CD14-positive monocyte (primary cell): ENCODE measurements around the gene CUL4A. TPM values are rescaled to one million over a fixed set of nuclear protein-coding genes. Genes with fewer than 3 reads are reported as not detected.

Source experiments
- DNase-seq, 3 donors: peaks; one replicate each; pipeline ENCODE4 v3.0.0-alpha.2; 2011 to 2022
- H2AFZ ChIP-seq: 2 replicates; pipeline ENCODE4 v1.6.0; 2012; ENCODE audit warnings: mild to moderate bottlenecking, low read depth, low read length, inconsistent platforms; ENCODE audit not compliant: insufficient read depth, poor library complexity, severe bottlenecking
- H3K27ac ChIP-seq, 2 donors: 1 replicate in 1 of 2; 2 replicates in 1 of 2; pipeline ENCODE4 v1.5.1; 2012 to 2013; ENCODE audit warnings: low read length in 2 of 2, control low read depth in 1 of 2, inconsistent platforms in 1 of 2, low read depth in 1 of 2, mild to moderate bottlenecking in 1 of 2
- H3K27me3 ChIP-seq, 2 donors: one replicate each; pipeline versions ENCODE4 v1.6.0 to v1.6.1; 2011 to 2013; ENCODE audit warnings: low read length in 2 of 2; ENCODE audit not compliant: control insufficient read depth in 2 of 2, insufficient read depth in 2 of 2
- H3K36me3 ChIP-seq, 2 donors: replicated peaks in 1 of 2; 1 replicate in 1 of 2; 2 replicates in 1 of 2; pipeline versions ENCODE4 v1.5.1 to v1.6.1; 2012 to 2013; ENCODE audit warnings: low read length in 2 of 2, control low read depth in 1 of 2, inconsistent platforms in 1 of 2, mild to moderate bottlenecking in 1 of 2; ENCODE audit not compliant: insufficient read depth in 2 of 2, control insufficient read depth in 1 of 2
- H3K4me1 ChIP-seq, 2 donors: 1 replicate in 1 of 2; 2 replicates in 1 of 2; pipeline versions ENCODE4 v1.5.1 to v1.6.1; 2012 to 2013; ENCODE audit warnings: low read length in 2 of 2, control low read depth in 1 of 2, inconsistent platforms in 1 of 2, mild to moderate bottlenecking in 1 of 2, moderate library complexity in 1 of 2; ENCODE audit not compliant: insufficient read depth in 2 of 2, control insufficient read depth in 1 of 2
- H3K4me2 ChIP-seq: replicated peaks from 2 replicates; pipeline ENCODE3; 2012; ENCODE audit warnings: low read length, moderate library complexity, mild to moderate bottlenecking; ENCODE audit not compliant: poor library complexity, severe bottlenecking; ENCODE audit errors: extremely low read depth
- H3K4me3 ChIP-seq, 3 experiments: fragments of 200-600 bp in 1 of 3; sonication (generic) in 1 of 3; replicated peaks in 1 of 3; 1 replicate in 2 of 3; 2 replicates in 1 of 3; pipeline ENCODE4 v1.5.1; 2011 to 2013; ENCODE audit warnings: low read length in 3 of 3, mild to moderate bottlenecking in 3 of 3, control low read depth in 2 of 3, low read depth in 2 of 3, inconsistent platforms in 1 of 3, moderate library complexity in 1 of 3
- H3K79me2 ChIP-seq: 2 replicates; pipeline ENCODE4 v1.6.0; 2012; ENCODE audit warnings: mild to moderate bottlenecking, control low read depth, inconsistent platforms, low read length, moderate library complexity; ENCODE audit not compliant: insufficient read depth
- H3K9ac ChIP-seq: 2 replicates; pipeline ENCODE4 v1.6.0; 2017; ENCODE audit warnings: low read length, mild to moderate bottlenecking; ENCODE audit not compliant: insufficient read depth, poor library complexity, severe bottlenecking
- H3K9me3 ChIP-seq, 2 donors: replicated peaks in 1 of 2; 1 replicate in 1 of 2; 2 replicates in 1 of 2; pipeline versions ENCODE4 v1.5.1 to v1.6.1; 2012 to 2013; ENCODE audit warnings: low read length in 2 of 2, control low read depth in 1 of 2; ENCODE audit not compliant: control insufficient read depth in 1 of 2, insufficient read depth in 1 of 2
- H4K20me1 ChIP-seq: 2 replicates; pipeline ENCODE4 v1.6.0; 2012; ENCODE audit warnings: mild to moderate bottlenecking, low read length, control low read depth, moderate library complexity; ENCODE audit not compliant: insufficient read depth
- H3K27ac Mint-ChIP-seq, 7 donors: one replicate each; pipeline ENCODE4 v1.8.0; 2020; ENCODE audit warnings: mild to moderate bottlenecking in 7 of 7, mixed read lengths in 7 of 7, moderate library complexity in 6 of 7, inconsistent platforms in 2 of 7
- H3K27me3 Mint-ChIP-seq, 3 donors: one replicate each; pipeline ENCODE4 v1.8.0; 2021 to 2022; ENCODE audit warnings: low read depth in 3 of 3, mild to moderate bottlenecking in 3 of 3, mixed read lengths in 3 of 3, moderate library complexity in 3 of 3, inconsistent platforms in 1 of 3
- H3K36me3 Mint-ChIP-seq, 2 donors: one replicate each; pipeline ENCODE4 v1.8.0; 2020; ENCODE audit warnings: mixed read lengths in 2 of 2, inconsistent platforms in 1 of 2, mild to moderate bottlenecking in 1 of 2
- H3K4me1 Mint-ChIP-seq: one replicate; pipeline ENCODE4 v1.8.0; 2020; ENCODE audit warnings: mild to moderate bottlenecking, mixed read lengths
- H3K4me3 Mint-ChIP-seq, 2 donors: one replicate each; pipeline ENCODE4 v1.8.0; 2020; ENCODE audit warnings: mild to moderate bottlenecking in 2 of 2, mixed read lengths in 2 of 2, moderate library complexity in 1 of 2
- H3K9me3 Mint-ChIP-seq, 7 donors: one replicate each; pipeline ENCODE4 v1.8.0; 2020 to 2022; ENCODE audit warnings: mixed read lengths in 7 of 7, mild to moderate bottlenecking in 6 of 7, moderate library complexity in 6 of 7, inconsistent platforms in 2 of 7
- CTCF ChIP-seq: fragments of 200-600 bp; IDR thresholded peaks from one replicate; pipeline ENCODE4 v1.8.0; 2022; ENCODE audit warnings: antibody characterized with exemption, mild to moderate bottlenecking
- WGBS: methylation state at CpG from one replicate; pipeline ENCODE4 v1.1.5; 2013; ENCODE audit warnings: missing lambda C conversion rate; ENCODE audit not compliant: insufficient coverage; 5-methylcytosine and 5-hydroxymethylcytosine counted together
- intact Hi-C, 2 donors: fragments of 100-400 bp; cut with micrococcal nuclease; formaldehyde crosslinking; loops; one replicate each; pipeline versions ENCODE4 v1.15.0 to v1.15.1; 2023
- polyA plus RNA-seq, 3 donors: library from polyadenylated mRNA; depleted of rRNA in 1 of 3; unstranded in 2 of 3; stranded (reverse) in 1 of 3; fragments of 300-500 nt in 2 of 3; fragments of >200 nt in 1 of 3; fragmentation: Illumina TruSeq in 2 of 3; gene quantifications; 1 replicate in 2 of 3; 2 replicates in 1 of 3; pipeline ENCODE4 v1.2.3, GENCODE V29; 2012 to 2021

Gene CUL4A
- polyA plus RNA-seq, 3 donors, result 32.0 to 53.9 (median 33.7) TPM

- peak overlapping the region; percentile 39 for H3K4me2 ChIP-seq
- peak overlapping the region; percentile 60 to 69 for H3K27ac ChIP-seq
Observed at GRCh38 chr13:113273851-113274590, 64.6 kb downstream of the CUL4A start.

GRCh38 chr13:113274721-113275120 is 65.3 kb downstream of the CUL4A start:
- Histone ChIP-seq H3K4me1 (peaks cover 34 to 40% of the 10 kb centered on the region in 2 donors), H3K79me2 (no peaks in the 10 kb centered on the region), H3K27ac (no peak overlapping the region), H3K4me2 (no peak overlapping the region), H3K27me3 (no peaks in the 10 kb centered on the region), H4K20me1 (no peaks in the 10 kb centered on the region), H3K36me3 (no peaks in the 10 kb centered on the region), H3K4me3 (no peak overlapping the region), H2AFZ (no peak overlapping the region), H3K9me3 (peaks cover 0 to 3% of the 10 kb centered on the region in 2 donors), H3K9ac (no peak overlapping the region)
- no peak for TF ChIP-seq CTCF
- peak overlapping the region in 3 of 7 donors; percentile 14 to 54 (median 36) for H3K27ac Mint-ChIP-seq
- intact Hi-C loops, result no loop called here
- H3K4me1 Mint-ChIP-seq, result peaks cover 31% of the 10 kb centered on the region
- DNase-seq, result peak in 1 of 3 donors; percentile 46
- WGBS, result 84% methylated on average over 3 of the region's 3 CpGs
- H3K9me3 Mint-ChIP-seq, result peaks cover 0 to 14% (median 3%) of the 10 kb centered on the region in 7 donors
- H3K4me3 Mint-ChIP-seq, result peak overlapping the region in 1 of 2 donors; percentile 37
- H3K27me3 Mint-ChIP-seq, result peaks cover 4 to 7% (median 4%) of the 10 kb centered on the region in 3 donors
- H3K36me3 Mint-ChIP-seq, result peaks cover 4 to 8% of the 10 kb centered on the region in 2 donors

More at GRCh38 chr13:113273851-113274590, 64.6 kb downstream of the CUL4A start:
- Histone ChIP-seq H3K9ac (peak overlapping the region; percentile 16), H3K9me3 (peaks cover 0 to 1% of the 10 kb centered on the region in 2 donors), H3K27me3 (no peaks in the 10 kb centered on the region), H3K36me3 (no peaks in the 10 kb centered on the region), H2AFZ (peak overlapping the region; percentile 31), H4K20me1 (no peaks in the 10 kb centered on the region), H3K79me2 (no peaks in the 10 kb centered on the region), H3K4me1 (peaks cover 34 to 40% of the 10 kb centered on the region in 2 donors), H3K4me3 (peak overlapping the region in 1 of 3 experiments; percentile 28)
- TF ChIP-seq CTCF, result no peak
- peak overlapping the region in 6 of 7 donors; percentile 23 to 79 (median 66) for H3K27ac Mint-ChIP-seq
- peak in 2 of 3 donors; percentile 18 to 84 for DNase-seq
- peaks cover 4 to 7% (median 4%) of the 10 kb centered on the region in 3 donors for H3K27me3 Mint-ChIP-seq
- peaks cover 31% of the 10 kb centered on the region for H3K4me1 Mint-ChIP-seq
- WGBS, result 2% methylated on average over 13 of the region's 15 CpGs
- peaks cover 0 to 8% (median 3%) of the 10 kb centered on the region in 7 donors for H3K9me3 Mint-ChIP-seq
- intact Hi-C loops, result no loop called here
- peaks cover 7 to 8% of the 10 kb centered on the region in 2 donors for H3K36me3 Mint-ChIP-seq
- H3K4me3 Mint-ChIP-seq, result peak overlapping the region; percentile 4 to 83
